C4-2B (cell line): ENCODE results near the gene SNX13.

ENCODE experiments used
- CTCF ChIP-seq: fragments of 450-650 bp; conservative IDR thresholded peaks from 2 replicates; pipeline ENCODE4 v1.5.1; 2017; ENCODE audit warnings: mild to moderate bottlenecking
- ZFX ChIP-seq: fragments of 450-650 bp; IDR thresholded peaks from 2 replicates; pipeline ENCODE4 v1.6.1; 2017

- no peak for TF ChIP-seq ZFX
- TF ChIP-seq CTCF: no peak
These were observed 1.1 kb downstream of the SNX13 start for GRCh38 chr7:17939211-17939605.
